ENCODE data around the gene DYRK1A. TPM values are rescaled to one million over a fixed set of nuclear protein-coding genes. Genes with fewer than 3 reads are reported as not detected.

Gene DYRK1A
- total and polyA plus RNA-seq, 2 of the 13 experiments (the other 11 are each of a cell fraction or from before 2014, with no cell fraction given) = 24.6 to 34.2 TPM

GRCh38 chr21:37358397-37358796, 8.2 kb upstream of the DYRK1A start:
- H3K27ac ChIP-seq (ENCODE audit: extremely low read length, insufficient read depth, low read length) = no peak overlapping the region
- CTCF ChIA-PET (ENCODE audit: low intra/inter-chr PET ratio, low total read pairs) = no interaction called here
- in situ Hi-C loops (cut with HindIII; ENCODE audit: extremely low pct_ligation_motif_present, low pct_unique_long_range_greater_than_20kb) = no loop called here
- no peak overlapping the region for H2AFZ ChIP-seq (ENCODE audit: low read length)
- DNase-seq (ENCODE audit: low spot score) = no peak
- no peak for TF ChIP-seq KAT8 (CRISPR knock-in tag; IDR thresholded peaks at IDR 0.05)
- no peak for TF ChIP-seq AGO2 (optimal IDR thresholded peaks at IDR 0.05; ENCODE audit: low read depth, low read length)
- TF ChIP-seq ZNF652 (CRISPR knock-in tag; IDR thresholded peaks at IDR 0.05; ENCODE audit: borderline replicate concordance, low read depth) = peak; percentile 79; the same call in 1 of the 2 replicates
- no peak for TF ChIP-seq HMGXB3 (CRISPR knock-in tag; IDR thresholded peaks at IDR 0.05; ENCODE audit: borderline replicate concordance)
- no peak for TF ChIP-seq CBX5 (CRISPR knock-in tag; IDR thresholded peaks at IDR 0.05; ENCODE audit: borderline replicate concordance)
- ATAC-seq = peak; percentile 53
- no peak overlapping the region; a peak in 1 of 6 replicates for H3K4me3 ChIP-seq (replicated peaks in 1 of 3; ENCODE audit: insufficient read depth in 1 of 3, low read depth in 2 of 3, low read length in 3 of 3)
- 8% methylated on average over 7 of the region's 7 CpGs for WGBS (ENCODE audit: low lambda C conversion rate)
- no peaks in the 10 kb centered on the region for H3K79me2 ChIP-seq (ENCODE audit: insufficient read depth, low read length)
- no peaks in the 10 kb centered on the region for H4K20me1 ChIP-seq (ENCODE audit: insufficient read depth, low read length)
- FAIRE-seq = no peak
- no peaks in the 10 kb centered on the region for H3K36me3 ChIP-seq (replicated peaks in 1 of 2; ENCODE audit: control insufficient read depth in 1 of 2, insufficient read depth in 2 of 2, low read length in 2 of 2)
- BruUV-seq (replicated peaks) = no TSS peak
- H3K9me3 ChIP-seq (ENCODE audit: low read length) = no peaks in the 10 kb centered on the region
- no peak overlapping the region for H3K9ac ChIP-seq (ENCODE audit: insufficient read depth, low read depth, low read length)
- intact Hi-C loops (cut with micrococcal nuclease; ENCODE audit: unreplicated experiment) = no loop called here
- peaks cover 0 to 18% of the 10 kb centered on the region in 2 experiments; a peak in 2 of 5 replicates for H3K27me3 ChIP-seq (ENCODE audit: control insufficient read depth in 1 of 2, insufficient read depth in 2 of 2, low read length in 2 of 2)
- POLR2A ChIA-PET = interaction anchor here (1.4 kb wide), 1 partner anchor 91 kb away, joined by 6 read pairs; the partner anchor contains the start of gene VPS26C
- H3K4me2 ChIP-seq (ENCODE audit: low read depth, low read length) = peak overlapping the region; percentile 51
- H3K4me1 ChIP-seq (ENCODE audit: insufficient read depth, low read length) = peaks cover 12% of the 10 kb centered on the region
